ENCODE measurements around the gene FRMD5. TPM values are rescaled to one million over a fixed set of nuclear protein-coding genes. Genes with fewer than 3 reads are reported as not detected.
"Not testable (repeated sequence)": the region's sequence is repeated elsewhere in the genome, so short reads cannot be mapped to it uniquely, and the experiment has no call there.

FRMD5 gene
- polyA plus RNA-seq, 6 donors from 2014 or later = 0.17 to 0.77 (median 0.23) TPM; not detected in 1

DNA sequence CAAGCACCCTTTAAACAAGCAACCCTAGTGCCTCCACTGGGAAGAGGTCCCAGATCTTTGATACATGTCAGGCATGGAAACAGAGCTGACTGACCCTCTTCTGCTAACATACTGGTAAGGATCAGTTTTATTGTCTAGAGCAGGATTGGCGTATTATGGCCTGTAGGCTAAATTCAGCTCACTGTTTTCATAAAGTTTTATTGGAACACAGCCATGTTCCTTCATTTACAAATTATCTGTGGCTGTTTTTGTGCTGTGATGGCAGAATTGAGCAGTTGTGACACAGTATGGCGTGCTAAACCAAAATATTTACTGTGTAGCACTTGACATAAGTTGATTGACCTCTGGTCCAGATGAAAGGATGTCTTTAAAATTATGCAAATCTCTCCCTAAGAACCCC lies 323.2 kb downstream of the FRMD5 start:
- ATAC-seq (ENCODE audit: low read depth in 2 of 2) (no peak), DNase-seq (no peak)
- Mint-ChIP-seq H3K9me3 (no peaks in the 10 kb centered on the region), H3K27me3 (no peaks in the 10 kb centered on the region), H3K27ac (no peak overlapping the region), H3K36me3 (no peaks in the 10 kb centered on the region), H3K4me1 (peaks cover 0 to 8% (median 5%) of the 10 kb centered on the region in 3 donors), H3K4me3 (no peak overlapping the region)

DNA sequence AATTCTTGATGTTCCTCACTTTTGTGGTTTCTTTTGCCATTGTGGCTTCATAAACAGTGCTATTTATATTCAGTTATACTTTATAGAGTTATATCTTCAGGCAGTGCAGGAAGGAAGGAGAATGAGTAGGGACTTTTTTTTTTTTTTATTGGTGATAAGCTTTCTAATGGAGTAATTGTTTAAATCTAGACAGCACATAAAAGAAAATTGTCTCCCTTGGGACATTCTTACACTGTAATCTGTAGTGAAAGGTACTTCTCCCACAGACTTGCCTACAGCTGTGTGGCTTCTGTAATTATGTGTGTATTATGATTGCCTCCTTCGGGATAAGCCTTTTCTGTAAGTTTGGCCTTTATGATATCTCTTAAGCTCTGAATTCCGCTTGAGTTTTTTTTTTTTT lies 326.7 kb downstream of the FRMD5 start:
- Mint-ChIP-seq H3K4me1 (peaks cover 0 to 8% (median 5%) of the 10 kb centered on the region in 3 donors), H3K36me3 (no peaks in the 10 kb centered on the region), H3K27ac (peak overlapping the region in 2 of 6 donors; percentile 17 to 63), H3K27me3 (no peaks in the 10 kb centered on the region), H3K4me3 (no peak overlapping the region), H3K9me3 (no peaks in the 10 kb centered on the region)
- ATAC-seq (ENCODE audit: low read depth in 2 of 2) (no peak), DNase-seq (no peak)

DNA sequence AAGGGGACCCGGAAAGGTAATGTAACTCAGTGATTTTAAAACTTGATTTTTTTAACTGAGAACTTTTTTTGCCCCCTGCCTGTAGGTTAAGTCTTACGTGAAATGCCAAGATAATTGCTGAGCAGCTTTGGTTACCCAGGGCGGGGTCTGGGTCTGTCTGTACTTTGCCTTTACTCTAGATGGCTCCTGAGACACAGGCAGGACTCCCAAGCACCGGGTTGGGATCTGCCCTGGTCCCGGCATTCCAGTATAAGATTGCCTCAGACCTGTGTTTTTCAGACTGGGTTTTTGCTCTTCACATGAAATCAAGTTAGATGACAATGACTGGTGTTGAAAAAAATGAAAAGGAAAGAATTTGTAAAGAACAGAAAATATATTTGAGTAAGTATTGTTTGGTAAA lies 328.0 kb downstream of the FRMD5 start:
- Mint-ChIP-seq H3K27me3 (no peaks in the 10 kb centered on the region), H3K4me1 (peaks cover 0 to 8% (median 5%) of the 10 kb centered on the region in 3 donors), H3K4me3 (no peak overlapping the region), H3K27ac (no peak overlapping the region), H3K36me3 (no peaks in the 10 kb centered on the region), H3K9me3 (no peaks in the 10 kb centered on the region)
- DNase-seq (no peak), ATAC-seq (ENCODE audit: low read depth in 2 of 2) (no peak)

- DNase-seq, H3K4me1 Mint-ChIP-seq, H3K9me3 Mint-ChIP-seq: not testable (repeated sequence)
Observed at GRCh38 chr15:43866636-43867035, 328.4 kb downstream of the FRMD5 start.

GRCh38 chr15:43859546-43859945 lies 335.5 kb downstream of the FRMD5 start:
- Mint-ChIP-seq H3K36me3 (peaks cover 11 to 12% of the 10 kb centered on the region in 2 donors), H3K4me1 (no peaks in the 10 kb centered on the region), H3K27me3 (no peaks in the 10 kb centered on the region), H3K4me3 (no peak overlapping the region), H3K9me3 (no peaks in the 10 kb centered on the region), H3K27ac (peak overlapping the region in 1 of 6 donors; percentile 63)
- ATAC-seq (ENCODE audit: low read depth in 2 of 2) (no peak), DNase-seq (no peak)

More at GRCh38 chr15:43866636-43867035, 328.4 kb downstream of the FRMD5 start:
- H3K27me3 Mint-ChIP-seq; ATAC-seq (ENCODE audit: low read depth in 2 of 2); H3K27ac Mint-ChIP-seq; H3K4me3 Mint-ChIP-seq; H3K36me3 Mint-ChIP-seq: not testable (repeated sequence)

DNA sequence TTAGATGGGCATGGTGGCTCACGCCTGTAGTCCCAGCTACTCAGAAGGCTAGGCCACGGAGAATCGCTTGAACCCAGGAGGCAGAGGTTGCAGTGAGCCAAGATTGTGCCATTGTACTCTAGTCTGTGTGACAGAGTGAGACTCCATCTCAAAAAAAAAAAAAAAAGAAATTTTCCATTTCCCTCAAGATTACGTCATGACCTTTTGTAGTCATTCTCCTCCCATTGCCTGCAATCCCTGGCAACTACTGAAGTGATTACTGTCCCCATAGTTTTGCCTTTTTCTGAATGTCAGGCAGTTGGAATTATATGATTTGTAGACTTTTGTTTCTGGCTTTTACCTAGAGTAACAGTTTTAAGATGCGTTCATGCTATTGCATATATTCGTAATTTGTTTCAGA lies 340.3 kb downstream of the FRMD5 start:
- no peak overlapping the region for H3K27ac Mint-ChIP-seq
- peaks cover 11 to 12% of the 10 kb centered on the region in 2 donors for H3K36me3 Mint-ChIP-seq
- DNase-seq = no peak
- no peak overlapping the region for H3K4me3 Mint-ChIP-seq
- no peaks in the 10 kb centered on the region for H3K27me3 Mint-ChIP-seq
- H3K9me3 Mint-ChIP-seq = peaks cover 0 to 2% (median 0%) of the 10 kb centered on the region in 7 donors
- no peak for ATAC-seq (ENCODE audit: low read depth in 2 of 2)
- H3K4me1 Mint-ChIP-seq = no peaks in the 10 kb centered on the region

- no peaks in the 10 kb centered on the region for H3K36me3 Mint-ChIP-seq
- H3K27me3 Mint-ChIP-seq = no peaks in the 10 kb centered on the region
- H3K4me3 Mint-ChIP-seq = no peak overlapping the region
- ATAC-seq (ENCODE audit: low read depth in 2 of 2) (no peak), DNase-seq (no peak)
- no peak overlapping the region for H3K27ac Mint-ChIP-seq
- no peaks in the 10 kb centered on the region for H3K4me1 Mint-ChIP-seq
- H3K9me3 Mint-ChIP-seq = peaks cover 0 to 2% (median 0%) of the 10 kb centered on the region in 7 donors
Observed at GRCh38 chr15:43852607-43853006, 342.5 kb downstream of the FRMD5 start.

DNA sequence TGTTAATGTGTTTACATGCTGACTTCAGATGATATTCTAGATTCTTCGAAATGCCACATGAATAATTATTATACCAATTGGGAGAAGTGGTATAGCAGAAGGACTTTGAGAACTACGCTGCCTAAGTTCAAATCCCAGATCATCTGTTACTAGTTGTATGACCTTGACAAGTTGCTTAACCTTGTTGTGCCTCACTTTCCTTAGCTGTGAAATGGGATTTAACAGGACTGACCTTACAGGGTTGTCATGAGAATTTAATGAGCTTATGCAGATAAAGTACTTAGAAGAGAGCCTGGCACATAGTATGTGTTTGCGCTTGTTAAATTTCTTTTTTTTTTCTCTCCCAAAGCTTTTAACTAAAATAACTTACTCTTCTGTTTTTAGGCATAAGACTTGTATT lies 343.8 kb downstream of the FRMD5 start:
- H3K9me3 Mint-ChIP-seq = peaks cover 0 to 2% (median 0%) of the 10 kb centered on the region in 7 donors
- DNase-seq = no peak
- no peak for ATAC-seq (ENCODE audit: low read depth in 2 of 2)
- H3K4me3 Mint-ChIP-seq = no peak overlapping the region
- no peaks in the 10 kb centered on the region for H3K27me3 Mint-ChIP-seq
- peaks cover 0 to under 1% of the 10 kb centered on the region in 2 donors for H3K36me3 Mint-ChIP-seq
- H3K27ac Mint-ChIP-seq = no peak overlapping the region
- H3K4me1 Mint-ChIP-seq = peaks cover 0 to under 1% (median 0%) of the 10 kb centered on the region in 3 donors

DNA sequence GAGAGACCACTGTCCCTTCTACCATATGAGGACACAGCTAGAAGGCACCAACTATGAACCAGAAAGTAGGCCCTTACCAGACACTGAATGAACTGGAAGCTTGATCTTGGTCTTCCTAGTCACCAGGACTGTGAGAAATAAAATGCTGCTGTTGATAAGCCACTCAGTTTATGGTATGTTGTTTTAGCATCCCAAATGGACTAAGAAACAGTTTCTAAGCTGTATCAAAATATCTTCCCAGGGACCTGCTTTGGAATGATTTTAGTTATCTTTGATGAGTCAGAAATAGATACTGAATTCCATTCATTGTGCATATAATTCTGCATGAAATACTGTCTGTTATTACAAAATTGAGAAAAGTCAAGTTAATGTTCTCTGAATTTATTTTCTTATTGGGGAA lies 349.6 kb downstream of the FRMD5 start:
- no peak for DNase-seq
- Mint-ChIP-seq H3K27me3 (no peaks in the 10 kb centered on the region), H3K36me3 (peaks cover 11 to 13% of the 10 kb centered on the region in 2 donors), H3K4me1 (peaks cover 0 to 7% (median 5%) of the 10 kb centered on the region in 3 donors), H3K27ac (no peak overlapping the region), H3K9me3 (no peaks in the 10 kb centered on the region), H3K4me3 (no peak overlapping the region)
- no peak for ATAC-seq (ENCODE audit: low read depth in 2 of 2)

GRCh38 chr15:43832485-43832884 lies 362.6 kb downstream of the FRMD5 start:
- not testable (repeated sequence) for DNase-seq; H3K9me3 Mint-ChIP-seq; H3K27ac Mint-ChIP-seq; ATAC-seq (ENCODE audit: low read depth in 2 of 2); H3K27me3 Mint-ChIP-seq; H3K36me3 Mint-ChIP-seq
- Mint-ChIP-seq H3K4me1 (peaks cover 19 to 36% (median 22%) of the 10 kb centered on the region in 3 donors), H3K4me3 (peak overlapping the region in 1 of 8 donors; percentile 61)

GRCh38 chr15:43831519-43832052 lies 363.5 kb downstream of the FRMD5 start:
- Mint-ChIP-seq H3K27ac (peak overlapping the region in 2 of 6 donors; percentile 34 to 83), H3K4me3 (peak overlapping the region in 1 of 8 donors; percentile 57), H3K4me1 (peaks cover 25 to 44% (median 31%) of the 10 kb centered on the region in 3 donors)
- H3K27me3 Mint-ChIP-seq; ATAC-seq (ENCODE audit: low read depth in 2 of 2); H3K36me3 Mint-ChIP-seq; H3K9me3 Mint-ChIP-seq; DNase-seq: not testable (repeated sequence)

DNA sequence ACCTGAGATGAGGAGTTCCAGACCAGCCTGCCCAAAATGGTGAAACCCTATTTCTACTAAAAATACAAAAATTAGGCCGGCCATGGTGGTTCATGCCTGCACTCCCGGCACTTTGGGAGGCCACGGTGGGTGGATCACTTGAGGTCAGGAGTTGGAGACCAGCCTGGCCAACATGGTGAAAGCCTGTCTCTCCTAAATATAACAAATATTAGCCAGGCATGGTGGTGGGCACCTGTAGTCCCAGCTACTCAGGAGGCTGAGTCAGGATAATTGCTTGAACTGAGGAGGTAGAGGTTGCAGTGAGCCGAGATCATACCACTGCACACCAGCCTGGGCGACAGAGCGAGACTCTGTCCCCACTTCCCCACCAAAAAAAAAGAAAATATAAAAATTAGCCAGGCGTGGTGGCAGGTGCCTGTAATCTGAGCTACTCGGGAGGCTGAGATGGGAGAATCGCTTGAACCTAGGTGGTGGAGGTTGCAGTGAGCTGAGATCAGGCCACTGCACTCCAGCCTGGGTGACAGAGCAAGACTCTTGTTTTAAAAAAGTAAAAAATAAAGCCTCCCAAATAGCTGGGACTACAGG lies 364.3 kb downstream of the FRMD5 start:
- not testable (repeated sequence) for H3K9me3 Mint-ChIP-seq; H3K36me3 Mint-ChIP-seq; H3K27ac Mint-ChIP-seq; H3K27me3 Mint-ChIP-seq; DNase-seq; ATAC-seq (ENCODE audit: low read depth in 2 of 2)
- Mint-ChIP-seq H3K4me3 (peak overlapping the region in 1 of 8 donors; percentile 6), H3K4me1 (peaks cover 25 to 50% (median 37%) of the 10 kb centered on the region in 3 donors)

DNA sequence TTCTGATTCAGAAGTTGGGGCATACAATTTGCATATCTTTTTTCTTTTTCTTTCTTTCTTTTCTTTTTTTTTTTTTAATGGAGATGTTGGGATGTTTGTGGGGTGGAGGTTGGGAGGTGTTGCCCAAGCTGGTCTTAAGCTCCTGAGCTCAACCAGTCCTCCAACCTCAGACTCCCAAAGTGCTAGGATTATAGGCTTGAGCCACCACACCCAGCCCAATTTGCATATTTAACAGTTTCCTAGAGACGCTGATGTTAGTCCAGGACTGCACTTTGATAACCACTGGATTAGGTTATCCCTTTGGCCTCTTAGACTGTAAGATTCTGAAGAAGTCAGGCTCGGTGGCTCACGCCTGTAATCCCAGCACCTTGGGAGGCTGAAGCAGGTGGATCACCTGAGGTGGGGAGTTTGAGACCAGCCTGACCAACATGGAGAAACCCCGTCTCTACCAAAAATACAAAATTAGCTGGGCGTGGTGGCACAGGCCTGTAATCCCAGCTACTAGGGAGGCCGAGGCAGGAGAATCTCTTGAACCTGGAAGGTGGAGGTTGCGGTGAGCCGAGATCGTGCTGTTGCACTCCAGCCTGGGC lies 365.0 kb downstream of the FRMD5 start:
- peak overlapping the region in 2 of 6 donors; percentile 60 to 90 for H3K27ac Mint-ChIP-seq
- H3K4me3 Mint-ChIP-seq = peak overlapping the region in 1 of 8 donors; percentile 74
- H3K9me3 Mint-ChIP-seq; ATAC-seq (ENCODE audit: low read depth in 2 of 2); H3K27me3 Mint-ChIP-seq; DNase-seq; H3K36me3 Mint-ChIP-seq: not testable (repeated sequence)
- H3K4me1 Mint-ChIP-seq = peaks cover 25 to 51% (median 37%) of the 10 kb centered on the region in 3 donors

- H3K4me1 Mint-ChIP-seq = peaks cover 33 to 66% (median 44%) of the 10 kb centered on the region in 3 donors
- no peak for DNase-seq
- no peaks in the 10 kb centered on the region for H3K27me3 Mint-ChIP-seq
- H3K4me3 Mint-ChIP-seq = peak overlapping the region in 7 of 8 donors; percentile 33 to 99 (median 89)
- H3K9me3 Mint-ChIP-seq = no peaks in the 10 kb centered on the region
- H3K36me3 Mint-ChIP-seq = no peaks in the 10 kb centered on the region
- H3K27ac Mint-ChIP-seq = peak overlapping the region; percentile 32 to 85 (median 72)
- no peak for ATAC-seq (ENCODE audit: low read depth in 2 of 2)
Observed at GRCh38 chr15:43828061-43828657, 366.9 kb downstream of the FRMD5 start.

Data from naive B cell (primary cell).